Heart left ventricle (tissue), 16 donors: Measurements from ENCODE around the gene SPC24. TPM values are rescaled to one million over a fixed set of nuclear protein-coding genes. Genes with fewer than 3 reads are reported as not detected.
"Not testable (repeated sequence)": the region's sequence is repeated elsewhere in the genome, so short reads cannot be mapped to it uniquely, and the experiment has no call there.

Experiments used
- ATAC-seq, 4 donors: fragments of 200-7000 bp; cut with Tn5 transposase; one replicate each; pipeline ENCODE4 v1.9.1; 2020 to 2022; ENCODE audit warnings: moderate library complexity in 4 of 4, mild to moderate bottlenecking in 3 of 4, moderate number of reproducible peaks in 1 of 4
- DNase-seq, 5 donors: peaks; one replicate each; pipeline ENCODE4 v3.0.0-alpha.2; 2020
- H3K27ac ChIP-seq, 12 donors: fragments of 200-600 bp; sonication (generic) in 4 of 12; one replicate each; pipeline versions ENCODE4 v1.5.0 to v1.8.0; 2016 to 2022; ENCODE audit warnings: mild to moderate bottlenecking in 2 of 12
- H3K27me3 ChIP-seq, 9 donors: fragments of 200-600 bp; sonication (generic) in 2 of 9; one replicate each; pipeline versions ENCODE4 v1.5.1 to v1.8.0; 2016 to 2022; ENCODE audit warnings: mild to moderate bottlenecking in 3 of 9
- H3K36me3 ChIP-seq, 9 donors: fragments of 200-600 bp; sonication (generic) in 2 of 9; one replicate each; pipeline versions ENCODE4 v1.5.0 to v1.8.0; 2018 to 2022; ENCODE audit warnings: mild to moderate bottlenecking in 2 of 9
- H3K4me1 ChIP-seq, 12 donors: fragments of 200-600 bp; sonication (generic) in 4 of 12; one replicate each; pipeline versions ENCODE4 v1.5.0 to v1.8.0; 2016 to 2022; ENCODE audit warnings: mild to moderate bottlenecking in 3 of 12
- H3K4me3 ChIP-seq, 12 donors: fragments of 200-600 bp; sonication (generic) in 4 of 12; one replicate each; pipeline versions ENCODE4 v1.5.0 to v1.8.0; 2017 to 2022; ENCODE audit warnings: mild to moderate bottlenecking in 9 of 12, moderate library complexity in 4 of 12
- H3K9me3 ChIP-seq, 12 donors: fragments of 200-600 bp; sonication (generic) in 4 of 12; one replicate each; pipeline versions ENCODE4 v1.5.0 to v1.8.0; 2016 to 2022; ENCODE audit warnings: mild to moderate bottlenecking in 1 of 12
- CTCF ChIP-seq, 12 donors: fragments of 200-600 bp; sonication (generic) in 4 of 12; IDR thresholded peaks; one replicate each; pipeline versions ENCODE4 v1.5.0 to v1.8.0; 2018 to 2022; ENCODE audit warnings: antibody characterized with exemption in 12 of 12, mild to moderate bottlenecking in 5 of 12
- POLR2A ChIP-seq, 2 donors: fragments of 450-650 bp; IDR thresholded peaks; one replicate each; pipeline ENCODE4 v1.6.1; 2017; ENCODE audit warnings: antibody characterized with exemption in 2 of 2, mild to moderate bottlenecking in 2 of 2, moderate library complexity in 2 of 2
- WGBS, 4 donors: extraction: QIAGEN DNeasy Blood & Tissue Kit in 2 of 4; methylation state at CpG; one replicate each; pipeline versions ENCODE4 v1.1.5 to v1.1.7; 2013 to 2018; 5-methylcytosine and 5-hydroxymethylcytosine counted together
- intact Hi-C, 10 donors: fragments of 100-400 bp; cut with DNase I; formaldehyde crosslinking; loops; one replicate each; pipeline versions ENCODE4 v1.11.1 to v1.14.2; 2022
- polyA plus RNA-seq, 2 donors: library from polyadenylated mRNA; stranded (reverse); fragments of 200-250 nt; gene quantifications; one replicate each; pipeline ENCODE4 v1.2.3, GENCODE V29; 2013
- total RNA-seq, 9 donors: library from RNA; depleted of rRNA in 2 of 9; stranded (reverse); fragments of >200 nt in 2 of 9; fragmentation: NEBNext Ultra II Directional in 3 of 9; extraction: Animal tissue kit (Norgen Biotek cat#: 25700) in 3 of 9; gene quantifications; one replicate each; pipeline versions ENCODE4 v1.1.0 to v1.2.4, GENCODE V29; 2016 to 2023
- donor health status: ischemic (EF 13 %, LVEDD 7.1; RV severe dilation, severe dysfunction).
- donor health status: healthy with polysubstance abuse.
- donor health status: DM: no; HTN: yes; CAD: no.
- donor health status: DM: no; HTN: no; CAD: no.
- donor health status: ischemic (EF 25% LVEDD 6.9; RV normal size, moderate dysfunction).
- donor health status: ischemic (EF 25% LVEDD 5.7; RV mildly dilated, moderate dysfunction).
- donor health status: healthy.
- donor health status: DM: yes; HTN: yes; CAD: no.
- donor health status: ischemic (EF 35%, LVEDD 5.7; RV mildly dilated, moderate dysfunction).
- donor health status: nonischemic (EF 11% LVEDD 7.7; RV severe dilation, severe dysfunction).
- donor health status: DM: yes; HTN: yes; CAD: no.
- donor health status: PGD.
- donor health status: ischemic (EF 29% LVEDD 5.4; RV normal size, mild dysfunction).
- donor health status: nonischemic (EF 23%, LVEDD 6.1; RV moderate dilation, normal function).

Gene SPC24
- total and polyA plus RNA-seq, 11 donors: 1.4 to 10.7 (median 4.9) TPM

- intact Hi-C loops: no loop called here
- peak in 3 of 4 donors; percentile 29 to 64 (median 48) for ATAC-seq
- Histone ChIP-seq H3K4me1 (peaks cover 0 to 44% (median 21%) of the 10 kb centered on the region in 12 donors), H3K36me3 (peaks cover 0 to 86% (median 50%) of the 10 kb centered on the region in 9 donors), H3K9me3 (peaks cover 0 to 3% (median 0%) of the 10 kb centered on the region in 12 donors), H3K27ac (peak overlapping the region; percentile 28 to 91 (median 54)), H3K4me3 (no peak overlapping the region), H3K27me3 (no peaks in the 10 kb centered on the region)
- 41 to 61% (median 60%) methylated on average over 8 of the region's 8 CpGs for WGBS, 4 donors
- TF ChIP-seq POLR2A (IDR thresholded peaks at IDR 0.05) (no peak), CTCF (IDR thresholded peaks at IDR 0.05) (no peak)
- no peak for DNase-seq
These were observed 24.8 kb upstream of the SPC24 start for GRCh38 chr19:11180346-11180745.

- H3K27ac ChIP-seq: peak overlapping the region; percentile 28 to 91 (median 54)
- H3K36me3 ChIP-seq: peaks cover 0 to 86% (median 54%) of the 10 kb centered on the region in 9 donors
- no peaks in the 10 kb centered on the region for H3K27me3 ChIP-seq
- DNase-seq (no peak), ATAC-seq (peak in 2 of 4 donors; percentile 22 to 66)
- H3K9me3 ChIP-seq: peaks cover 0 to 3% (median 0%) of the 10 kb centered on the region in 12 donors
- no peak overlapping the region for H3K4me3 ChIP-seq
- intact Hi-C loops: no loop called here
- peaks cover 0 to 38% (median 21%) of the 10 kb centered on the region in 12 donors for H3K4me1 ChIP-seq
- TF ChIP-seq CTCF (IDR thresholded peaks at IDR 0.05) (no peak), POLR2A (IDR thresholded peaks at IDR 0.05) (no peak)
- 51 to 63% (median 61%) methylated on average over 11 of the region's 11 CpGs for WGBS, 4 donors
These were observed 24.2 kb upstream of the SPC24 start for GRCh38 chr19:11179716-11180297.

- Histone ChIP-seq H3K27ac (peak overlapping the region in 9 of 12 donors; percentile 28 to 91 (median 56)), H3K4me1 (peaks cover 0 to 31% (median 21%) of the 10 kb centered on the region in 12 donors), H3K36me3 (peaks cover 0 to 86% (median 61%) of the 10 kb centered on the region in 9 donors)
- intact Hi-C loops, ATAC-seq, DNase-seq, H3K9me3 ChIP-seq, H3K27me3 ChIP-seq, H3K4me3 ChIP-seq: not testable (repeated sequence)
- WGBS, 4 donors: 84 to 89% (median 85%) methylated on average over 9 of the region's 9 CpGs
These were observed 23.5 kb upstream of the SPC24 start for GRCh38 chr19:11179145-11179465.

GRCh38 chr19:11177592-11177991 lies 22.0 kb upstream of the SPC24 start:
- Histone ChIP-seq H3K36me3 (peaks cover 0 to 88% (median 67%) of the 10 kb centered on the region in 9 donors), H3K27me3 (no peaks in the 10 kb centered on the region), H3K4me1 (peaks cover 0 to 28% (median 21%) of the 10 kb centered on the region in 12 donors), H3K27ac (peak overlapping the region in 1 of 12 donors; percentile 91), H3K9me3 (no peaks in the 10 kb centered on the region), H3K4me3 (no peak overlapping the region)
- intact Hi-C loops: no loop called here
- DNase-seq (no peak), ATAC-seq (no peak)
- TF ChIP-seq CTCF (IDR thresholded peaks at IDR 0.05) (no peak), POLR2A (IDR thresholded peaks at IDR 0.05) (no peak)
- WGBS, 4 donors: 92 to 95% (median 94%) methylated on average over 9 of the region's 9 CpGs
